Activated CD8-positive, alpha-beta T cell treated with anti-CD3 and anti-CD28 coated beads for 36 hours (primary cell): ENCODE measurements around the gene ADAM22. TPM values are rescaled to one million over a fixed set of nuclear protein-coding genes. Genes with fewer than 3 reads are reported as not detected.

Source experiments
- ATAC-seq: fragments of 200-7000 bp; cut with Tn5 transposase; one replicate; pipeline ENCODE4 v1.10.0; 2021; ENCODE audit warnings: mild to moderate bottlenecking, moderate library complexity
- CTCF ChIA-PET: fragments of 350-600 bp; sonication (Branson Sonifier 250); formaldehyde crosslinking; loops from one replicate; lab custom pipeline; 2021; ENCODE audit warnings: antibody characterized with exemption; lab: Charles Lee
- POLR2A ChIA-PET: fragments of 350-600 bp; sonication (Branson Sonifier 250); formaldehyde crosslinking; loops from one replicate; lab custom pipeline; 2021; ENCODE audit warnings: antibody characterized with exemption; lab: Charles Lee
- DNase-seq: peaks from one replicate; pipeline ENCODE4 v3.0.0-alpha.2; 2020
- H3K27ac Mint-ChIP-seq: one replicate; pipeline ENCODE4 v1.8.0; 2021; ENCODE audit warnings: mild to moderate bottlenecking, mixed read lengths
- H3K27me3 Mint-ChIP-seq: one replicate; pipeline ENCODE4 v1.8.0; 2021; ENCODE audit warnings: mixed read lengths
- H3K36me3 Mint-ChIP-seq: one replicate; pipeline ENCODE4 v1.8.0; 2021; ENCODE audit warnings: low read depth, mixed read lengths
- H3K4me1 Mint-ChIP-seq: one replicate; pipeline ENCODE4 v1.8.0; 2021; ENCODE audit warnings: low read depth, mixed read lengths
- H3K4me3 Mint-ChIP-seq: one replicate; pipeline ENCODE4 v1.8.0; 2021; ENCODE audit warnings: mild to moderate bottlenecking, moderate library complexity, mixed read lengths
- H3K9me3 Mint-ChIP-seq: one replicate; pipeline ENCODE4 v1.8.0; 2021; ENCODE audit warnings: mixed read lengths
- CTCF ChIP-seq: fragments of 200-600 bp; IDR thresholded peaks from one replicate; pipeline ENCODE4 v1.8.0; 2022; ENCODE audit warnings: antibody characterized with exemption, mild to moderate bottlenecking
- intact Hi-C: fragments of 100-400 bp; cut with micrococcal nuclease; formaldehyde crosslinking; loops from one replicate; pipeline ENCODE4 v1.10.0; 2022
- total RNA-seq, 2 experiments: library from RNA; stranded (reverse); gene quantifications; one replicate each; pipeline ENCODE4 v1.2.3, GENCODE V29; 2021

The ADAM22 gene
- total RNA-seq, 2 experiments from 2014 or later, result 2.3 to 3.0 TPM

DNA sequence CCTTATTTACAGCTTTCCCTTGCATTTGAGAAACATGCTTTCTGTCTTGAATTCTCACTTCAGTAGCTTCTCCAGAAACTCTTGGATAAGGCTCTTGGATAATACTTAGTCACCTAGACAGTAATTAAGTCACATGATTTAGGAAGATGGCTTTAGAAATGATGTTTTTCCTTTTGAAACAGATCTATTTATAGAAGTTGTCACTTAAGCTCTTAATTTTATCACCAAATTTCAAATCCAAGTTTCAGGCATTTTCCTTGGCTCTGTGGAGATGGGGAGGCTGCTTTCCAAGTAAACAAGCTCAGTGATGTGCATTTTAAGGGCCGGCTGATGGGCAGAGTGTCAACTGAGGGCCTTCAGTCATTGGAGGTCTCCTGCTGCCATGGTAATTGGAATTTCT is 155.5 kb downstream of the ADAM22 start:
- TF ChIP-seq CTCF, result no peak
- intact Hi-C loops, result no loop called here
- ChIA-PET CTCF (interaction anchor here (2.3 kb wide), 1 partner anchor 23 kb away, joined by 8 read pairs; no protein-coding TSS in a partner anchor), POLR2A (interaction anchor here (0.6 kb wide), 1 partner anchor 258 kb away, joined by 3 read pairs; no protein-coding TSS in a partner anchor)
- Mint-ChIP-seq H3K4me1 (peaks cover 13% of the 10 kb centered on the region), H3K36me3 (no peaks in the 10 kb centered on the region), H3K9me3 (no peaks in the 10 kb centered on the region), H3K27me3 (no peaks in the 10 kb centered on the region), H3K27ac (no peak overlapping the region), H3K4me3 (no peak overlapping the region)
- DNase-seq, result no peak
- ATAC-seq, result no peak

DNA sequence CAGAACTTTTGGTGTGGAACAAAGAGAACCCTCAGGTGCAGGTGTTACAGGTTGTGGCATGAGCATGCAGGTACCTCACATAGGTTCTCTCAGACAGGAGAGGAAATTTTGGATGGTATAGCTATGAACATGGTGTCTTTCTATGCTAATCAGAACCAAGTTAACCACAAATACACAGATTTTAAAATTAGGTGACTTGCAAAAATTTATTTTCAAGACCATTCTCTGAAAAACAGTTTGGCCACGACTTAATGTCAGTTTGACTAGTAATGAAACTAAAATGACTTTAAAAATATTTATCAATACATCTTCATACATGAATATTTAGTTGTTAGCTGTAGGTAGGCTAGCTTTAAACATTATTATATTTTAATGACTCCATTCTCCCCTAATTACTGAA is 156.2 kb downstream of the ADAM22 start:
- Mint-ChIP-seq H3K9me3 (no peaks in the 10 kb centered on the region), H3K27me3 (no peaks in the 10 kb centered on the region), H3K4me3 (no peak overlapping the region), H3K27ac (no peak overlapping the region), H3K4me1 (peaks cover 13% of the 10 kb centered on the region), H3K36me3 (no peaks in the 10 kb centered on the region)
- ChIA-PET POLR2A (no interaction called here), CTCF (interaction anchor here (2.3 kb wide), 1 partner anchor 22 kb away, joined by 8 read pairs; no protein-coding TSS in a partner anchor)
- ATAC-seq, result no peak
- intact Hi-C loops, result no loop called here
- DNase-seq, result no peak
- no peak for TF ChIP-seq CTCF

DNA sequence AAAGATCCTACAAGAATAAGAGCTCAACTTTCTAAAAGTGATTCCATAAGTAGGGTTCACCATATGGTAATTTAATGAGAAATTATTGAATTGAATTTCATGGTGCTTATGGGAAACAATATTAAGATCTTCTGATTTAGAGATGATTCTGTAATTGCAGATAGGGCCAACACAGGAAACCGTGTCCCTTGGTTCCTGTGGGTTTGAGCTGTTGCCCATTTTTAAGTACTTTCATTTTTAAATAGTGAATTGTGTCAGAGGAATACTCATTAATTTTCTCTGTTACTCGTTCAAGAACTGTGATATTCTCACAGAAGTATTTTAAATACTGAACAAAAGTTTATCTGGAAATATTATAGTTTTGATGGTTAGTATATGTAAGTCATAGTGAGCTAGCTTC is 156.6 kb downstream of the ADAM22 start:
- no peak for TF ChIP-seq CTCF
- CTCF ChIA-PET, result interaction anchor here (2.3 kb wide), 1 partner anchor 21 kb away, joined by 8 read pairs; no protein-coding TSS in a partner anchor
- no peak for ATAC-seq
- intact Hi-C loops, result no loop called here
- Mint-ChIP-seq H3K36me3 (no peaks in the 10 kb centered on the region), H3K27me3 (no peaks in the 10 kb centered on the region), H3K9me3 (no peaks in the 10 kb centered on the region), H3K4me3 (no peak overlapping the region), H3K27ac (no peak overlapping the region), H3K4me1 (peaks cover 13% of the 10 kb centered on the region)
- POLR2A ChIA-PET, result no interaction called here
- peak; percentile 7 for DNase-seq

DNA sequence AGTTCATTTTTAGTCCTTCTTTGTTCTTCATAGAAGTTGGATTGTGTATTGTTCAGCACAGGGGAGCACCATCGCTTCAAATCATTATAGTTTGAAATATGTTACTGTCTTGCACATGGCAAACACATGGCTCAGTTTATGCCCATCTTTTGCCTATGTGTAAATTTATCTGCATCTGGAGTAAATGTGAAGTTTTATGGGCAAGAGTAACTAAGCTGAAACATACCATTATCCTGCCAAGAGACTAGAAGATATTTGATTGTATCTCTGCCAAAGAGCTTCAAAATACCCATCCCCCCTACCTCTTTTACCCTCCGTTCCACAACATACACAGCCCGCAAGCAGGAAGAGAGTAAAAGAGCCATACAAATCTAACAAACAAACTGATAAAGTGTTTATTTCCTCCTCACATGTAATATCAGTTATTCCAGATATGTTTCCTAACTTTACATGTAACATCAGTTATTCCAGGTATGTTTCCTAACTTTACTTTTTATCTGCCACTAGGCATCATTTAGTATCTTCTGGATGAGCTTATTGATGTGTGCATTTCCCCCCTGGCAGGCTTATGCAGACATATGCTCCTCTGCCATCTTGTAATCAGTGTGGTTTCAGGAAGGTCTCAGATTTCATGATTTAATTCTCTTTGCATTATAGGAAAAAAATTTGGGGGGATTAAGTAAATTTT is 158.1 kb downstream of the ADAM22 start:
- Mint-ChIP-seq H3K27ac (no peak overlapping the region), H3K36me3 (no peaks in the 10 kb centered on the region)

More for the DNA sequence above, 158.1 kb downstream of the ADAM22 start:
- Mint-ChIP-seq H3K4me1 (peaks cover 13% of the 10 kb centered on the region), H3K9me3 (no peaks in the 10 kb centered on the region), H3K27me3 (no peaks in the 10 kb centered on the region), H3K4me3 (no peak overlapping the region)
- ChIA-PET POLR2A (no interaction called here), CTCF (no interaction called here)
- intact Hi-C loops, result no loop called here
- ATAC-seq (no peak), DNase-seq (no peak)
- TF ChIP-seq CTCF, result no peak
